Esophagus (tissue), 2 donors: ENCODE data around the gene C16orf96. TPM values are rescaled to one million over a fixed set of nuclear protein-coding genes. Genes with fewer than 3 reads are reported as not detected.
A peak's percentile ranks its signal among the peaks of the same experiment; 100 is the strongest.

Source experiments
- H3K27ac ChIP-seq, 2 donors: one replicate each; pipeline ENCODE4 v1.5.1; 2013; ENCODE audit warnings: low read depth in 2 of 2, mild to moderate bottlenecking in 2 of 2, inconsistent platforms in 1 of 2, low read length in 1 of 2, moderate library complexity in 1 of 2
- H3K27me3 ChIP-seq, 2 donors: one replicate each; pipeline ENCODE4 v1.6.1; 2013; ENCODE audit warnings: low read length in 2 of 2, control low read depth in 1 of 2, mild to moderate bottlenecking in 1 of 2; ENCODE audit not compliant: insufficient read depth in 2 of 2, control insufficient read depth in 1 of 2
- H3K36me3 ChIP-seq, 2 donors: one replicate each; pipeline ENCODE4 v1.6.1; 2013; ENCODE audit warnings: low read length in 1 of 2; ENCODE audit not compliant: control insufficient read depth in 2 of 2, insufficient read depth in 2 of 2
- H3K4me1 ChIP-seq, 2 donors: one replicate each; pipeline ENCODE4 v1.6.1; 2013; ENCODE audit warnings: low read length in 1 of 2; ENCODE audit not compliant: control insufficient read depth in 2 of 2, insufficient read depth in 2 of 2
- H3K4me3 ChIP-seq, 2 donors: one replicate each; pipeline ENCODE4 v1.5.1; 2013; ENCODE audit warnings: low read length in 2 of 2, mild to moderate bottlenecking in 2 of 2, low read depth in 1 of 2, moderate library complexity in 1 of 2
- H3K9me3 ChIP-seq, 2 donors: one replicate each; pipeline ENCODE4 v1.6.1; 2013; ENCODE audit warnings: mild to moderate bottlenecking in 2 of 2, low read depth in 1 of 2, low read length in 1 of 2, moderate library complexity in 1 of 2; ENCODE audit not compliant: control insufficient read depth in 2 of 2, insufficient read depth in 1 of 2
- WGBS, 2 donors: extraction: QIAGEN DNeasy Blood & Tissue Kit; methylation state at CpG; one replicate each; pipeline ENCODE4 v1.1.7; 2013; 5-methylcytosine and 5-hydroxymethylcytosine counted together
- polyA plus RNA-seq, 2 donors: library from polyadenylated mRNA; stranded (reverse); fragments of 200-250 nt; gene quantifications; one replicate each; pipeline ENCODE4 v1.2.3, GENCODE V29; 2013
- donor health status: healthy with polysubstance abuse.
- donor health status: Bipolar disorder and iron deficiency.

C16orf96 gene
- polyA plus RNA-seq, 2 donors = 0.04 to 0.08 TPM

DNA sequence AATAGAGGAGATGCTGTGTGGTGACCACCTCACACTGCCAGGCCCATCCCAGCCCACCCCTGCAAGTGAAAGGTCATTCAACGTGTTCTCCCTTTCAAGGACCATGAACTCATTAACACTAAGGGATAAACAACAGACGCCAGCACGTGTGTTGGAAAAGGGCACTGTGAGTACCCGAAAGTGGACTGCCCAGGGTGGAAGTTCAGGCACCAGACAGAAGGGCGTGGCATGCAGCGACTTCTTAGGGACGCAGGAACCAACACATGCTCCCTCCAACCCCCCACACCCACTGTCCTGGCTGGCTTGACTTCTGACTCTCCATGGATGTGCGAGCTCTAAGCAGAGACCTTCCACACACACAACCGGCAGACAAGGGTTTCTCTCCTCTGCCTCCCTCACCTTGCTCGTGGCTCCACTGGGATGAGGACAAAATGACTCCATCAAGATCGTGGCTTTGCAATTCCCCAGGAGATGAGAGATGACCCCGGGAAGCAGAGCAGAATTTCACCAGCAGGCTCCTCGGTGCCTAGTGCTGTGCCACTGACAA is 47.6 kb downstream of the C16orf96 start:
- peaks cover 6 to 14% of the 10 kb centered on the region in 2 donors for H3K36me3 ChIP-seq
- no peaks in the 10 kb centered on the region for H3K9me3 ChIP-seq
- no peak overlapping the region for H3K27ac ChIP-seq
- H3K4me1 ChIP-seq = peaks cover 6 to 13% of the 10 kb centered on the region in 2 donors
- H3K4me3 ChIP-seq = no peak overlapping the region
- WGBS, 2 donors = 62 to 65% methylated on average over 13 of the region's 13 CpGs
- no peaks in the 10 kb centered on the region for H3K27me3 ChIP-seq

DNA sequence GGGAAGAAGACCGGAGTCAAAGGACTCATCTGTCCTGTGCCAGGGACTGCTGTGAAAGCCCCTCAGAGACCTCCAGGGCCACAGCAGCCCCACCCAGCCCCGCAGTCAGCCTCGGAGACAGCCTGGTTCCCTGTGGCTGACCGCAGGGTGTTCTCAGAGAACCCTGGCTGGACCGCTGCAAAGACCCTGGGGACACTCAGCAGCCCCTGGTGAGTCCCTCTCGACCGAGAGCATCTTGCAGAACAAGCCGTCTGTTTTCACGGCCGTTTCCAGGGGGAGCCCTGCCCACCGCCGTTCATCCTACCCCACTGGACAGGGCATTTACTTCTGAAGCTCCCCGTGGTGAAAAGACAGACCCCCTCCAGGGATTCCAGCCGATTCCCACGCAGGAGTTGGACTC is 48.3 kb downstream of the C16orf96 start:
- H3K4me1 ChIP-seq = peaks cover 6 to 13% of the 10 kb centered on the region in 2 donors
- no peak overlapping the region for H3K27ac ChIP-seq
- H3K36me3 ChIP-seq = peaks cover 9 to 19% of the 10 kb centered on the region in 2 donors
- H3K4me3 ChIP-seq = no peak overlapping the region
- no peaks in the 10 kb centered on the region for H3K9me3 ChIP-seq
- H3K27me3 ChIP-seq = no peaks in the 10 kb centered on the region
- WGBS, 2 donors = 64% methylated on average over 15 of the region's 15 CpGs

DNA sequence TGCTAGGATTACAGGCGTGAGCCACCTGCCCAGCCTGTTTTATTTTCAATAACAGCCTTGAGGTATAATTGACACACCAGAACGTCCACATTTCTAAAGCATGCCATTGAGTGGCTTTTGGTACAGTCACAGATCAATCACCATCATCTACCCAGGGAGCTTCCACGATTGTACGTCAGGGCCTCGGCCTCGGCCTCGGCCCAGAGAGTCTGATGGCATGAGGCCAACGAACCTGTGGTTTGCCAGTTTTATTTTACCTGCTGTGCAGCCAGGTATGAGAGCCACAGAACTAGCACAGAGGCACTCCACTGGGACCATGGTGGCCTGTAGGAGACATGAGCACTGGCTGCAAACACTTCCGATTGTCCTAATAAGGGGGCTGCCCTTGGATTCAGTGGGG is 50.2 kb downstream of the C16orf96 start:
- WGBS, 2 donors = 48 to 54% methylated on average over 9 of the region's 9 CpGs
- no peaks in the 10 kb centered on the region for H3K27me3 ChIP-seq
- no peak overlapping the region for H3K4me3 ChIP-seq
- H3K4me1 ChIP-seq = peaks cover 6 to 15% of the 10 kb centered on the region in 2 donors
- H3K27ac ChIP-seq = no peak overlapping the region
- no peaks in the 10 kb centered on the region for H3K9me3 ChIP-seq
- H3K36me3 ChIP-seq = peaks cover 9 to 27% of the 10 kb centered on the region in 2 donors

DNA sequence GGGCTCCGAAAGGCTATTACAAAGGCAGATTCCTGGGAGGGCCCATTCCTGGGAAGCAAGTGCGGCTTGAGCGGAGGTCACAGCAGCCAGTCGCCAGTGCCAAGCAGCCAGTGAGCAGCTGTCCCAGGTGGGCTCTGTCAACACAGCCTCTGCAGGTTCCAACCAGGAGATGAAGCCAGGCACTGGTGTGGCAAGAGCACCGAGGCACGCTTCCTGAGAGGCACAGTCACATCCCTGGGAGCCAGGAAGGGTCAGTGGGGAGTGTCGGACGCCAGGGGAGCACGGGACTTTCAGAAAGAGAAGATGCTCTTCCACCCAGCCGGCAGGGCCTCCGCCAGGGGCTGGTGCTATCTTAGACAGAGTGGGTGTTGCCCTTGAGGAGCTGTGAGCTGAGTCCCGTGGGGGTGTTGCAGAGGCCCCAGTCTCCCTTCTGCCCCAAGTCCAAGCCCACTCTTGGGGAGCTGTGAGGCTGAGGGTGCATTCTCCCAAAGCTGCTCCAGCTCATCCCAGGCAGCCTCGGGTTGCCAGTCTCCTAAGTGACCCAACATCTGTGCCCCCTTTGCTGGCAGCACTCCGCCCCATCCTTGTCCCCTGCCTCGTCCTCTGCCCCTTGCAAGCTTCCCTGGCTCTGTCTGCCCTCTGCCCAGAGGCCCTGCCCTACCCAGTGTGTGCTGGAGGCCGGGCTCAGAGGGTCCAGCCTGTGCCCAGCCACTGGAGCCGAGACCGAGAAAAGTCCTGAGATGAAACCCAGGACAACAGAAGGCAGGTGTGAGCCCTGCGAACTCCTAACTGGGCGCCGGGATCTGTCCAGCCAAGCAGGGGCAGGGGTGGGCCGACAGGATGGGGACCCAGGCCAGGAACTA is 51.9 kb downstream of the C16orf96 start:
- no peaks in the 10 kb centered on the region for H3K9me3 ChIP-seq
- no peak overlapping the region for H3K27ac ChIP-seq
- no peak overlapping the region for H3K4me3 ChIP-seq
- WGBS, 2 donors = 90 to 91% methylated on average over 22 of the region's 22 CpGs
- no peaks in the 10 kb centered on the region for H3K27me3 ChIP-seq
- peaks cover 9 to 27% of the 10 kb centered on the region in 2 donors for H3K36me3 ChIP-seq
- H3K4me1 ChIP-seq = peaks cover 3 to 20% of the 10 kb centered on the region in 2 donors

DNA sequence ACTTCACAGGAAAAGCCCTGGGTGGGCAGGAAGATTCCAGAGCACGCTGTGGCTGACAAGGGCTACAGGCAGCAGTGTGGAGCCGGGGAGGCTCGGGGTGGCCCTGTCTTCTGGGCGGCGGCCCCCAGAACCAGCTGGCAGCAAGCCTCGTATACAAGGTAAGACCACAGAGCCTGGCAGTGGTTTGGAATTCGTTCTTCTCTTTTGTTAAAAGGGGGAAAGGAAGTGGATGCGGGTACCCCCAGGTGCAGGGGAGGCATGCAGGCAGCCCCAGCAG is 52.5 kb downstream of the C16orf96 start:
- no peaks in the 10 kb centered on the region for H3K27me3 ChIP-seq
- no peaks in the 10 kb centered on the region for H3K9me3 ChIP-seq
- whole genome bisulfite sequencing, 2 donors = 80 to 85% methylated on average over 8 of the region's 8 CpGs
- H3K4me1 ChIP-seq = peaks cover 4 to 26% of the 10 kb centered on the region in 2 donors
- no peak overlapping the region for H3K27ac ChIP-seq
- peaks cover 9 to 27% of the 10 kb centered on the region in 2 donors for H3K36me3 ChIP-seq
- no peak overlapping the region for H3K4me3 ChIP-seq

DNA sequence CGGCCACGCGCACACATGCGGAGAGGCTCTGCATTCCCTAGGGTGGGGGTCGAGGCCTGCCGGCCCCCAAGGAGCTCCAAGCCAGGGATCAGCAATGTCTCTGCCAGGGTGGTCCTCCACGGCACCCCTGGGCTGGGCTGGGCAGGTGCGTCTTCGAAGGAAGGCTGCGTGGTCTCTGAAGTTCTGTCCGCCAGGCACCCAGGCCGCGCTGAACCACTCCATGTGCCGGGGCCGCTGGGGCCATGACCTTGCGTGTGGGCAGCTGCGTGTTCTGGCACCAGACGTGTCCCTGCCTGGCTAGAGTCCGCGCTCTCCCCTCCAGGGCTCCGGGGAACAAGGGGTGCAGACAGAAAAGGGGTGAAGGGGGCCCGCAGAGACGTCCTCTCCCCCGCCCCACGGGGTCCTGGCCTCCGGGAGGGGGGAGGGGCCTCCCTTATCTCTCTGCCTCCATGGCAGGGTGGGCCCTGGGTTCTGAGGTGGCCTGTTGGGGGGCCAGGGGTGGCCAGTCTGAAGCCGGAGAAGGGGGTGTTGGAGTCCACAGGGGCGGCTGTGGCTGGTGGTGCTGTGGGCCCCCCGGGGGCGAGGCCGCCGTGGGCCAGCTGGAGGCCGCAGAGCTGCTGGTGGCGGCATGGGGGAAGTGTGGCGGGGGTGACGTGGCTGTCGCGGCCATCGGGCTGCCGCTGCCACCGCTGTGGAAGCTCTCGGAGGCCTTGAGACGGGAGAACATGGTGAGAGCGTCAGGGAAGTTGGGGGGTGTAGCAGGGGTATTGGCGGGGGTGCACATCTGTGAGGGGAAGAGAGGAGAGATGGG is 53.3 kb downstream of the C16orf96 start:
- Histone ChIP-seq H3K4me1 (peaks cover 4 to 30% of the 10 kb centered on the region in 2 donors), H3K27me3 (no peaks in the 10 kb centered on the region)

DNA sequence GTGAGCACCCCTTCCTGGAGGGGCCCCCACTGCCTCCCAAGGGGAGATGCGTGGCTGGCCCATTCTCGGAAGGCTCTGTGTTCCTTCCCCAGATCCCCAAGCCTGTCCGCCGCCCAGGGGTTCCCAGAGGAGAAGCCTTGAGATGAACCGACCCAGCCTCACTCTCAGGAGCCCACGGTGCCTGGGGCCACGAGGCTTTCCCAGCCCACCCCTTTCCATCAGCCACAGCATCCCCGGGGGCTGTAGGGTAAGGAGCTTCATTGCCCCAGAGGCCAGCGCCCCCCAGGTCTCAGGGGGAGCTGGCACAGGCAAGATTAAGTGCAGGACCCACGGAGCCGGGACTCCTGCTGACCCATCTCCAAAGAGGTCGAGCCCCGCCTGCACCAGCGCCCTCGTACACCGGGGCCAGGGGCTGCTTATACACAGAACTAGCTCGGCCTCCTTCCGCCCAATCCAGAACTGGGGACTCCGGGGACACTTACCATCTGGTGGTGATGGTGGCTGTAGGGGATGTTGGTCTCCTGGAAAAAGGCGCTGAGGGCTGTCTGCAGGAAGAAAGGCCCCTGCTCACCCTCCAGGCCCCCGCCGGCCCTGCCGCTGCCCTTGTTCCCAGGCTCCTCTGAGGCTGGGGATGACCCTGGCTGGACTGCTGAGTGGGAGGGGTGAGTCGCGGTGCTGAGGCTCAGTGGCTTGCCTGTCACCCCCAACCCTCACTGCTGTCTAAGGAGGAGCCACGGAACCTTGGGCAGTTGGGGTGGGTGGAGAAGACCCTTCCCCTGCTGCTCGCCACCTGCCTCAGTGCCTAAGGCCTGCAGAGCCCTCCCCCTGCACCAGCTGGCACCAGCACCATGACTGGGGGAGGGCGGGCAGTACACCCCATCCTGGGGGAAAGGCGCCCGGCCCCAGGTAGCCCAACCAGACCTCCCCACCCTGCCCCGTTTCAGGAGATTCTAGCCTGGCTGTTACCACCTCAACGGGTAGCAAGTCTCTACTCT is 54.2 kb downstream of the C16orf96 start:
- 82 to 84% methylated on average over 29 to 32 of the region's 32 CpGs for WGBS, 2 donors
- no peaks in the 10 kb centered on the region for H3K27me3 ChIP-seq
- H3K27ac ChIP-seq = no peak overlapping the region
- H3K36me3 ChIP-seq = peaks cover 9 to 27% of the 10 kb centered on the region in 2 donors
- no peak overlapping the region for H3K4me3 ChIP-seq
- peaks cover 11 to 34% of the 10 kb centered on the region in 2 donors for H3K4me1 ChIP-seq
- H3K9me3 ChIP-seq = no peaks in the 10 kb centered on the region

More for the DNA sequence above, 53.3 kb downstream of the C16orf96 start:
- H3K9me3 ChIP-seq = no peaks in the 10 kb centered on the region
- H3K4me3 ChIP-seq = no peak overlapping the region
- peaks cover 9 to 27% of the 10 kb centered on the region in 2 donors for H3K36me3 ChIP-seq
- no peak overlapping the region for H3K27ac ChIP-seq
- WGBS, 2 donors = 88 to 89% methylated on average over 41 to 45 of the region's 45 CpGs

DNA sequence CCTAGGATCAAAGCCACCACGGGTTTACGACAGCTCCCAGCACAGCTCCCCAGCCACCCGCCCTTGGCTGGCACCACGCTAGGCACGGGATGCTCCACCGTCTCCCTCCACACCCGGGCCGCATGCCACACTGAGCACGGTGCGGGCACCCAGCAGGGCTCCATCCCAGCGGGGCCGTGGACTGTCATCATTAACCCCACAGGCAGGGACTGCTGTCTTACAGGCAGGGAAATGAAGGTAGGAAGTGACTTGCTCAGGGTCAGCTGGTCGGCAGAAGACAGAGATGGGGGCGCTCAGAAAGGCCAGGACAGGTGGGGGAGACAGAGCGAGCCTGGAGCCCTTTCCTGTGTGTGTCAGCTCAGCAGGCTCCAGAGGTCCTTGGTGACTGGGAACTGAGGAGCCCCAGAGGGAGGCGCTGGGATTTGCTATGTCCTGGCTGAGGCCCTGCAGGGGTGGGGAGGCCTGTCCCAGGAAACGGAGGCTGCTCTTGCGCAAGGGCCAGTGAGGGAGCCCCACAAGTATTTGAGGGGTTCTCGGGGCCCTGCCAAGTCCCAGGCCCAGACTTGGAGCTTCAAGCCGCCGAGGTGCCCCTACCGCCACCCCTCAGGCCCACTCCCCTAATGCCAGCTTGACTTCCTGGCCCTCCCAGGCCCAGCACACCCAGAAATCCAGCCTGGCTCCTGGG is 55.3 kb downstream of the C16orf96 start:
- Histone ChIP-seq H3K27me3 (no peaks in the 10 kb centered on the region), H3K4me3 (peak overlapping the region in 1 of 2 donors; percentile 1), H3K36me3 (peaks cover 9 to 27% of the 10 kb centered on the region in 2 donors), H3K9me3 (no peaks in the 10 kb centered on the region), H3K27ac (peak overlapping the region in 1 of 2 donors; percentile 29), H3K4me1 (peaks cover 13 to 37% of the 10 kb centered on the region in 2 donors)
- WGBS, 2 donors = 57 to 71% methylated on average over 20 to 22 of the region's 22 CpGs
